NCI-H345 (cell line): ENCODE measurements around the gene SENP6.
"Not testable (repeated sequence)": the region's sequence is repeated elsewhere in the genome, so short reads cannot be mapped to it uniquely, and the experiment has no call there.

Source experiments
- DNase-seq: peaks from one replicate; lab custom pipeline; 2025; lab: John Stamatoyannopoulos, UW

SENP6 gene

DNA sequence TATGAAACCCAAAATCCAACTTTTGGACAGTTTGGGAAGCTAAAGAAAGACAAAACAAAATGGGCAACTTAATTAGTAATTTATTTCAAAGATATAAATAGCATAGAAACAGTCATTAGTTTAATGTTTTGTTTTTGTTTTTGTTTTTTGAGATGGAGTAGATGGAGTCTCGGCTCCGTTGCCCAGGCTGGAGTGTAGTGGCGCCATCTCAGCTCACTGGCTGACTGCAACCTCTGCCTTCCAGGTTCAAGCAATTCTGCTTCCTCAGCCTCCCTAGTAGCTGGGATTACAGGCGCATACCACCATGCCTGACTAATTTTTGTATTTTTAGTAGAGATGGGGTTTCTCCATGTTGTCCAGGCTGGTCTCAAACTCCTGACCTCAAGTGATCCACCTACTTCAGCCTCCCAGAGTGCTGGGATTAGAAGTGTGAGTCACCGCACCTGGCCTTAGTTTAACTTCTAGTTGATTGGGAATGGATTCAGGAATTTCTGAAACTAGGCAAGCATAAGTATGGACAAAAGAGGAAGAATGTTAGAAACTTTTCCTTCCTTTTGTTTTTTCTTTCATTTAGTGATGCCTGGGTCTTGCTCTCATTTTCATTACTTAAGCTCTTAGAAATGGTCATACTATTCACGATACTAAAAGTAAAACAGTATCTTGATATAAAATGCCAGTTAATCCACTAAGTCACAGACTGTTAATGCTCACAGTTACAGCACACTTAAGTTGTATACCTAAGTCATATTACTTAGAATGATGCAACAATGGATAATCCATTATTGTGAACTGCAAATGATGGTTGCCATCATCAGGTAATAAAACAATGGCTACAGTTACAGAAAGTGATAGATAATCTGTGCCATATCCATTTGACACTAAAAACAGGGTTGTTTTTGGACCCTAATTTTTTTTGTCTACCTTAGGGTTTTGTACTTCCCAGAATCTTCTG is 8.2 kb downstream of the SENP6 start:
- no peak for DNase-seq

DNA sequence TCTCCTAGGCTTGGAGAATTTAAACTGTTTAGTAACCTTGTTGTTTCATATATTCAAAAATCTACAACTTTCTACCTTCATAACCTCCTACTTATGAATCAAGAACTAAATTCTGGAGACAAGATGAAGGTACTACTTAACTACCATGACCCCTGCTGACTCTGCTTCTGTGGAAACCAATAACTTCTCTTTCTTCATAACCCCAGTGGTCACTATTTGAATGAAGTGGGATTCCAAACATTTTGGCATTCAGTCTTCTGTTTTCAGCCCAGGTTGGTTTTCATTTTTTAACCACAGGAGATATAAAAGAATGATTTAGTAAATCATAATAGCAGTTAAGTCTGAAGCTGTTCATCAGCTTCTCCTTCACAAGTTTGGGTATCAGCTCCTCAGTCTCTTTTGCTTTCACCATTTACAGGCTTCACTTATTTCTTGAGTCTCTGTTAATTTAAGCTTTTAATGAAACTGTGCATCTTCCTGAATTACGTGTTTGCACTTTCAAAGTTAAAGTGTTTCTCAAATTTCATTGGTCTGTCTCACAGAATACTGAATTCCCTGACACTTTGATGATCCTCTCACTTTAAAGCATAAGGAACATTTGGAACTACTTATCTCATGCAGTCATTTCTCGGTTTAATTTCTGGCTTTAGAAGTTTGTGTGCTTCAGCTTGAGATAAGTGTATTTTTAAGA is 9.5 kb downstream of the SENP6 start:
- DNase-seq = no peak

DNA sequence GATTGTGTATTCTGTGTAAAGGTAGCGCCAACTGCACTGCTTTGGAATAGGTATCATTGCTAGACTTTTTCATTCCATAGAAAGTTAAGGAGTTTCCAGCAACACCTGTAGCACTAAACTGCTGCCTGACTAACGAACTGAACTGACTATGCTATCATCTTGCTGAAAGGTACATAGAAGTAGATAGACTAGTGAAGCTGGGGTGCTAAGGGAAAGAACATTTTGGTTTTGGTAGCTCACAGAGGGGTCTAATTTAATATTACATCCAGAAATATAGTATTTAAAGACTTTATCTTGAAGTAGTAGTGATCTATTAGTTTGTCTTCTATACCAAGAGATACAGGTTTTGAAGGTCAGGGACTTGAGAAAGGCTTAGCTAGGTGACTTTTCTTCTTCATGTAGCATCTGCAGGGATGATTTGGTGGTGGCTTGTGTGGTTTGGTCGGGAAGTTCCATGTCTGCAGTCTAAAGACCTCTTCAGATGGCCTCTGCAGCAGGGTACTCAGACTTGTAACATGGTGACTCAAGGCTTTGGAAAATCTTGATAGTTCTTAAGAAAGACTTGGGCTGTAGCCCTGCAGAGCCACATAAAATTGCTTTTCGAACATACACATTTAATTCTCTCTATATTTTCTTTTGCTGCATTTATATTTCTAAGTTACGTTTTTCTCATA is 10.2 kb downstream of the SENP6 start:
- no peak for DNase-seq

DNA sequence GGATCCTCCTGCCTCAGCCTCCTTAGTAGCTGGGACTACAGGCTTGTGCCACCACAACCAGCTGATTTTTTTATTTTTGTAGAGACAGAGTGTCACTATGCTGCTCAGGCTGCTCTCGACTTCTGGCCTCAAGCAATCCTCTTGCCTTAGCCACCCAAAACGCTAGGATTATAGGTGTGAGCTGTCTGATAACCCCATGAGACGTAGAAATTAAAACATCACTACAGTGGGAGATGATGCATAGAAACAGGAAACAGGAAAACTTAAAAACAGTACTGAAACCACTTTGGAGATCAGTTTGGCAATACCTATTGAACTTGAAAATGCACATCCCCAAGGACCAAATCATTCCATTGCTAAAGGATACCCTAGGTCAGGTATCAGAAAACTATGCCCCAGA is 10.8 kb downstream of the SENP6 start:
- no peak for DNase-seq

DNA sequence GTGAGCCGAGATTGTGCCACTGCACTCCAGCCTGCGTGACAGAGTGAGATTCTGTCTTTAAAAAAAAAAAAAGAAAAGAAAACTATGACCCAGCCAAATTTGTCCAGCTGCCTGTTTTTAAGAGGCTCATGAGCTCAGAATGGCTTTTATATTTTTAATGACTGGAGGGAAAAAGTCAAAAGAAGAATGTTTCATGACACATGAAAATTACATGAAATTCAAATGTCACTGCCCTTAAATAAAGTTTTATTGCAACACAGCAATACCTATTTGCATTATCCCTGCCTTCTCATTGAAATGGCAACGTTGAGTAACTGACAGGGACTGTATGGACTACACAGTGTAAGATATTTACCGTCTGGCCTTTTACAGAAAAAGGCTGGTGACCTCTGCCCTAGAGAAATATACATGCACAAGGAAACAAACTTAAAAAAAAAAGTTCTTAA is 11.4 kb downstream of the SENP6 start:
- DNase-seq = no peak

DNA sequence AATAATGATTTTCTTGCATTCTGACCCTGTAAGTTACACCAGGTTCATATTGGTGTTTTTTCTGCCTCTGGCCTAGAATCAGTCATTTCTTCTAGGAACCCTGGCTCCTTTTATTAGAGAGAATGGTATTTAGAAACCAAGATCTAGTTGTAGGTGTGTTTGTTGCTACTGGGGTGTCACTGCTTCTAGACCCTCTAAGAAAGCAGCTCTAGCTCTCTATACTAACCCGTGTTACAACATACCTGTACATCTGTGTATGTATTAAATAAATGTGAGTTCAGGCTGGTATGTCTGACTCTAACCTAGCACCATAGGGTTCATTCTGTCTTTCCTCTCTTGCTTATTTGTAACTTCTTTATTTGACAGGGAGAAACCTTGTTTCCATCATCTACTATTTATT is 16.8 kb downstream of the SENP6 start:
- DNase-seq = no peak

DNA sequence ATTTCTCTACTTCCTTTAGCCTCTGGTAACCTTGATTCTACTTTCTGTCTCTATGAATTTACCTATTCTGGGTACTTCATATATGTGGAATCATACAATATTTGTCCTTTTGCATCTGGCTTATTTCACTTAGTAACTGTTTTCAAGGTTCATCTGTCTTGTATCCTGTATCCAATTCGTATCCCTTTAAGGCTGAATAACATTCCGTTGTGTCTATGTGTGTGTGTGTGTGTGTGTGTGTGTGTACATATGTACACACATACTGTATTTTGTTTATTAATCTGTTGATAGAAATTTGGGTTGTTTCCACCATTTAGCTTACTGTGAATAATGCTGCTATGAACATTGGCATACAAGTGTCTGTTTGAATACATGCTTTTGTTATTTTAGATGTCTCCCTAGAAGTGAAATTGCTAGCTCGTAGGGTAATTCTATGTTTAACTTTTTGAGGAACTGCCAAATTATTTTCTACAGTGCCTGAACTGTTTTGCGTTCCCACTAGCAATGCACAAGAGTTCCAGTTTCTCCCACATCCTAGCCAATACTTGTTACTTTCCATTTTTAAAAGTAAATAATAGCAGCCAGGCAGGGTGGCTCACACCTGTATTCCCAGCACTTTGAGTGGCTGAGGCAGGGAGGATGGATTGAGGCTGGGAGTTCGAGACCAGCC is 17.7 kb downstream of the SENP6 start:
- DNase-seq = no peak

DNA sequence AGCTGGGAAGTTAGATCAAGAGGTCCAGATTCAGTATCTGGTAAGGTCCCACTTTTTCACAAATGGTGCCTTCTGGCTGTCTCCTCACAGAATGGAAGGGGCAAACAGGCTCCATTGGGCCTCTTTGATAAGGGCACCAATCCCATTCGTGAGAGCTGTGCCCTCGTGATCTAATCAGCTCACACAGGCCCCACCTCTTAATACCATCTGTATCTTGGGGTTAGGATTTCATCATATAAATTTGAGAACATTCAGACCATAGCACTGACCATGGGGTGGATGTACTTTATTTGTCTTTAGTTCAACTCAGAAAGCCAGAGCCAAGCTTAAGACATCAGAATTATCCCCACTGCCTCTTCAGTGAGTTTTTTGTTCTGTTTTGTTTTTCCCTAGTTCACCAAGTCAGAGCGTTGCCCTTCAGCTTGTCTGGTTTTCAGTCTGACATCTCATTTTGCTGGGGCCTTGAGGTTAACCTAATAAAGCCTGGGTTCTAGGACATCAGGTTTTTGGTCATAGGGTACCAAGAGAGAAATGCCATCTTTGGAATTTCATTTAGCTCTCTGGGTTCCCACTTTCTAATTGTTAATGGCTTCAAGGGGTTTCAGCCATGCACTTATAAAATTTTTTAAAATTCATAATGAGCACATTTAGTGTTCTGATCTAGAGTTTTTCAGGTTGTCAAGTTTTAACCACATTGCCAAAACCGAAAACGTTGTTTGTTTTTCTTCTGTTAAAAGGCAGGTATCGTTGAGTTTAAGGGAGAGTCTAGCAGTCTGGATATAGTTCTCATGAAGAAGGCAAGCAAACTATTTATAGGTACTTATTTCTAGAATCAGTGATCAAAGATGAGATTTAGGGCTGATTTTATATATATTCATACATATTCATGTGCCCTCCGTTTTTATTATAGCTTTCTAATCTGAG is 19.0 kb downstream of the SENP6 start:
- DNase-seq = no peak

DNA sequence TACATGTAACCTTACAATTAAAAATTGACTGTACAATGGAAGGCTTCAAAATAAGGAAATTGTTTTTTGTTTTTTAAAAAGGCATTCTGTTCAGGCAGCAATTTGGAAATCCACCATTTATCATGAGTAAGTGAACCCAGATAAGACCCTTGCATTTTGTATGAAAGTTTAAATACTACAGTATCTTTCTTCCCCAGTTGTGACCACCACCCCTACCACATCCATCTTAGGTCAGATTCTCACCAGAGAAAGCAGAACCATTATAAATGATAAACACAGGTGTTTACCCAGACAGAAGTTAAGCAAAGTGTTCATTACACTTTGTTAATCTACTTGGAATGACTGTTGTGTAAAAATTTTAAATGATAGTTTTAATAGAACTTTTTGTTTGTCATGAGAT is 20.2 kb downstream of the SENP6 start:
- no peak for DNase-seq

DNA sequence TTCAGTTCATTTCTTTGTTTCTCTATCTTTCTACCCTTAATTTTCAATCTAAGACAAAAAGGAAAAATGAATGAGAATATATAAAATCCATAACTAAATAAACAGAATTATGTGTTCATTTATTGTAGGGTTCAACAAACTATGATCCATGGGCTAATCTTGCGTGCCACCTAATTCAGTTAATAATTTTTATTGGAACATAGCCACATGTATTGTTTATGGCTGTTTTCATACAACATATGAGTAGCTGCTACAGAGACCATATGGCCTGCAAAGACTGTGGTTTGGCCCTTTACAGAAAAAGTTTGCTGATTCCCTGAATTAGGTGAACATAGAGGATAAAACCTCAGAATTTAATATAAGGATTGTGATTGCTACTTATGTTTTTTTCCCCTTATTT is 21.8 kb downstream of the SENP6 start:
- DNase-seq = no peak

DNA sequence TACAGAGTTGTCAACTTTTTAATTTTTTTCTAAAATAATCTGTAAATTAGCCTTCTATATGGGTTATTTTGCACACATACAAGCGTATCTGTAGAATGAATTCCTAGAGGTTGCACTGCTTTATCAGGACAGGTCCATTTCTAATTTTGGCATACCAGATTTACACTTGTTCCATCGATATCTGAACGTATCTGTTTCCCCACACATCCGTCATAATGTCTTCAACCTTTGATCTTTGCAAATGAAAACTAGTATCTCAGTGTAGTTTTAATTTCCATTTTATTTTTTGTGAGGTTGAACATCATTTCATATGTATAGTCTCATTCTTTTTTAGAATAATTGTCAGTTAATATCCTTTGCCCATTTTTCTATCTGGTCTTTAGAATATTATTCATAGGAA is 22.7 kb downstream of the SENP6 start:
- DNase-seq = no peak

DNA sequence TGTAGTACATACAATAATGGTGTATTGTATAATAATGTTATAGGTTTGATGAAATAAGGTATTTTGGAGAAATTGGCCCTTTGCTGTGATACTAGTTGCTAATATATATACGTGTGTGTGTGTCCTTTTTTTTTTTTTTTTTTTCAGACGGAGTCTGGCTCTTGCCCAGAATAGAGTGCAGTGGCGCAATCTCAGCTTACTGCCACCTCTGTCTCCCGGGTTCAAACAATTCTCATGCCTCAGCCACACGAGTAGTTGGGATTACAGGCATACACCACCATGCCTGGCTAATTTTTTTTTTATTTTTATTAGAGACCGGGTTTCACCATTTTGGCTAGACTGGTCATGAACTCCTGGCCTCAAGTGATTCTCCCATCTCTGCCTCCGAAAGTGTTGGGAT is 23.3 kb downstream of the SENP6 start:
- no peak for DNase-seq

DNA sequence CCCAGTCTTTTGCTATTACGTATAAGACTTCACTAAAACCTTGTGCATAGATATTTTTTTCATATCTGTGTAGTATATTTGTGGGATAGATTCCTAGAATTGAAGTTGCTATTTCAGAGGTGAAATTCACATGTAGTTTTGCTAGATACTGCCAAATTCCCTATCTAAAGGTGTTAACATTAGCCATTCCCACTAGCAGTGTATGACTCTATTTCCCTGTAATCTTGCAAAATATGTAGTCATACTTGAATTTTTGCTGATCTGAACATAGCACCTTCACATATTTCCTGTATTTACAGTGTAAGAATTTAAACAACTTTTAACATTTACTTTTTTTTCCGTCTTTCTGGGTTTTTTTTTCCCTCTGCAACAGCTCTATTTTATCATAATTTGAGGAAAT is 24.9 kb downstream of the SENP6 start:
- DNase-seq = no peak

DNA sequence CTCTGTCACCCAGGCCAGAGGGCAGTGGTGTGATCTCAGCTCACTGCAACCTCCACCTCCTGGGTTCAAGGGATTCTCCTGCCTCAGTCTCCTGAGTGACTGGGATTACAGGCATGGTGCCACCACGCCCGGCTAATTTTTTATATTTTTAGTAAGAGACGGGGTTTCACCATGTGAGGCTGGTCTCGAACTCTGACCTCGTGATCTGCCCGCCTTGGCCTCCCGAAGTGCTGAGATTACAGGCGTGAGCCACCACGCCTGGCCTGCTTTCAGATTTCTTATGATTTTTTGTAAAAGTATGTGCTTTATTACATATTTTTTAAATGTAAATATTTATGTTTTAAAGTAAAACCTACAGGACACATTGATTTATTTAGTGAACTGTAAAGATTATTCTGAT is 26.0 kb downstream of the SENP6 start:
- DNase-seq = not testable (repeated sequence)

DNA sequence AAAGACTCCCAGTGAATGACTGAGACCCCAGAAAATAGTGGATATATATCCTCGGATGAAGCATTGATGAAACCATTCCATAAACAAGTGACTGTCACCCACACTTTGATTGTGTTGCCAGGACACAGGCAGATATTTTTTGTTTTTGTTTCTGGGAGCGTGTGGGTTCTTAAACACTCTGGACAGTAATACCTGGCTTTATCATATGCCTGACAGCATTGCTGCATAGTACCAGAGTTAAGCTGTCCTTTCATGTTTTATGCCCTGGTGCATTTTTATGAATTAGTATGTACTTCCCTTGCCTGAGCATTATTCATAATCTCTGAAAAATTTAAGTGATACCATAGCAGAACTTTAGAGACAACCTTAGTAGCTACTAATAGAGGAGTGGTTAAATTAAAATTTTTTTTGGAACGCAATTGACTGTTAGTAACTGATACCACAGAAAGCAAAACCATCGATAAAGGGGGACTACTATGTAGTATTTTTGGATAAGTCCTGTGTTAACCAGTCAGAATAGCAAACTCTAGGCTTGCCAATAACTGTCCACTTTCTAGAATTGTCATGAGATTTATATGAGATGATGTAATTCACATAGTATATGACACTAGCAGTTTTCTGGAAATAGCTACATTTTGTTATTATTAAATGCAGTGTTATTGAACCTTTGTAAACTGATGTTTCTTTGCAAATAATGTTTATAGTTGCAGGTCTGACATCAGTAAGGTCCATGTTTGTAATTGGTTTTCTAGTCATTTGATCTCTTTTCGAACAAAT is 30.4 kb downstream of the SENP6 start:
- DNase-seq = no peak

DNA sequence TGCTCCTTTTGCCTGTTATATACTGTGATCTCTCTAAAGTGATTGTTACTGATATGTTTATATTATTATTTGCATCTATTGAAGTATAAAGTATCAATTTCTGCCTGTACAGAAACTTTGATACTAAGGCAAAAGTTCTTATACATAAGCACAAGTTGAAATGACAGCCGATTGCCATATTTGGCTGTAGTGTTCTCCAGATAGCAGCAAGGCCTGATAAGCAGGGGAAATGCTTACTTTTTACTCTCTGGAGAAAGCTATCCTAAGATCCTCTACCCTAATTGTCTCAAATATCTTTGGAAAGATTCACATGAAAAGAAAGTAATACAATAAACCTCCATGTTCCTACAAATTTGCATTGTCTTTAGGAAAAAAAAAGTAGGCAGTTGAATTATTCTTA is 31.4 kb downstream of the SENP6 start:
- no peak for DNase-seq

DNA sequence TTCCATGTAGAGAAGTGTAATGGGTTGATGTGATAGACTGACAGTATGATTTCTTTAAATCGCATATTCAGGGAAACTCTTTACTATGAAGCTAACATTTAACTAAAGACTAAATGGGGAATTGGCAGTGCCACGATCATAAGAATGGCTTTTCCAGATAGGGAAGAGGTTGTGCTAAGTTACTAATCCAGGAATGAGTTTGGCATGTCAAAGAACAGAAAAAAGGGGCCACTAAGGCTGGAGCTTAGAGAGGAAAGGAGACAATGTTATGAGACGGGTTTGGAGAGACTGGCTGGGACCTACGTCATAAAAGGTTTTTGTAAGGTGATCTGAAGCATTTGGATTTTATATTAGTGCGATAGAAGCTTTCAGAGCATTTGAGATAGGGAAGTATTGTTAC is 40.6 kb downstream of the SENP6 start:
- no peak for DNase-seq

DNA sequence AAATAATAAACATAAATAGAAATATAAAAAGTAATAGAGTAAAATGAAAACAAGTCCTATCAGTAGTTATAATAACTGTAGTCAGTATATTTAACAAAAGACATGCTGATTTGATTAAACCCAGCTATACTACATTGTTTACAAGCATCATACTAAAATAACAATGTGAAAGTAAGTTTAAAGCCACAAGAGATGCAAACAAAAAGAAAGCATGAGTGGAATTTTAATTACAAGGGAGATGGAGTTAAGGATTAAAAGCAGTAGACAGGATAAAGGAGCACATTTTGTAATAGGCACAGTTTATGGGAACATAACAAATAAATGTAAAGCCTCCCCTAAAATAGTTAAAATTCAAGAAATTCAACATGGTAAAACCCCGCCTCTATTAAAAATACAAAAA is 41.5 kb downstream of the SENP6 start:
- no peak for DNase-seq

DNA sequence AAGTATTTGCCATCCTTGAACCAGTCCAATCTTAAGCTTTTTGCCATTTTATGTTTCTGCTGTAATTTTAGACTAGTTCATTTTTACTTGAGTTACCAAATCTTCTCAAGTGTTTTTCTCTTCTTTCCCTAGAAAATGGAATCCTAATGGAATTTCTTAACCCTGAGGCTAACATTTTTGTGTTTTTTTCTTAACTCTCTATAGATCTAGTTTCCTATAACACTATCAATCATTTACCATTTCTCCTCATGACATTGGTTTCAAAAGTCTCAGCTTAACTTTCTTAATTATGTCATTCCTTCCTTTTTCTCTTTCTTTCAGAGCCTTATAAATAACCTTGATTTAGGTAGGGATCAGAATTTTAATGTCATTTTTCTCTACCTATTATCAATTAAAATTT is 54.8 kb downstream of the SENP6 start:
- DNase-seq = no peak

DNA sequence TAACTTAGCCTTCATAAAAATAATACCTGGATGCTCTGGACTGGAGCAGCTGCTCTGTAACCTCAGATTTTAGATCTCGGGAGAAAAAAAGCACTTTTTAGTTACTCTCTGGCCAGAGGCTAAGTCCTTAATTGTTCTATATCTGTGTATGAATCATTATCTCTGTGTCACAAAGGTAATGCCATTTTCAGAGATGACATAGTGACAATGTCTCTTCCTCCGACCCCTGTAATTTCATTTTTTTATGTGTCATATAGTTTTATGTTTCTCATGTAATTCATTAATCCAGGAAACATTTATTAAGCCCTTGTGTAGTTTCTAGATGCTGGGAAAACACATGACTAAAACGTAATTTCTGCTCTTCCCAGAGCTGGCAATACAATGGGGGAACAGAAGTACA is 55.6 kb downstream of the SENP6 start:
- no peak for DNase-seq
